22Rv1 (cell line): ENCODE data around the gene LAMA1.

Source experiments
- CTCF ChIP-seq: fragments of 450-650 bp; IDR thresholded peaks from 2 replicates; pipeline ENCODE4 v1.5.1; 2017; ENCODE audit warnings: mild to moderate bottlenecking
- ZFX ChIP-seq: fragments of 450-650 bp; IDR thresholded peaks from 2 replicates; pipeline ENCODE4 v1.6.1; 2017; ENCODE audit warnings: antibody characterized with exemption, borderline replicate concordance

- no peak for TF ChIP-seq ZFX
- no peak for TF ChIP-seq CTCF
Observed at GRCh38 chr18:7094427-7094826, 23.2 kb downstream of the LAMA1 start.
